GM12872 (cell line): ENCODE measurements around the gene NOC3L.

Source experiments
- TF ChIP-seq, protein P1 (sequence below): IDR thresholded peaks from 3 replicates; pipeline ENCODE4 v1.5.1; 2011; ENCODE audit warnings: low read depth, mild to moderate bottlenecking, low read length, moderate library complexity; ENCODE audit not compliant: insufficient read depth

Gene NOC3L, protein sequence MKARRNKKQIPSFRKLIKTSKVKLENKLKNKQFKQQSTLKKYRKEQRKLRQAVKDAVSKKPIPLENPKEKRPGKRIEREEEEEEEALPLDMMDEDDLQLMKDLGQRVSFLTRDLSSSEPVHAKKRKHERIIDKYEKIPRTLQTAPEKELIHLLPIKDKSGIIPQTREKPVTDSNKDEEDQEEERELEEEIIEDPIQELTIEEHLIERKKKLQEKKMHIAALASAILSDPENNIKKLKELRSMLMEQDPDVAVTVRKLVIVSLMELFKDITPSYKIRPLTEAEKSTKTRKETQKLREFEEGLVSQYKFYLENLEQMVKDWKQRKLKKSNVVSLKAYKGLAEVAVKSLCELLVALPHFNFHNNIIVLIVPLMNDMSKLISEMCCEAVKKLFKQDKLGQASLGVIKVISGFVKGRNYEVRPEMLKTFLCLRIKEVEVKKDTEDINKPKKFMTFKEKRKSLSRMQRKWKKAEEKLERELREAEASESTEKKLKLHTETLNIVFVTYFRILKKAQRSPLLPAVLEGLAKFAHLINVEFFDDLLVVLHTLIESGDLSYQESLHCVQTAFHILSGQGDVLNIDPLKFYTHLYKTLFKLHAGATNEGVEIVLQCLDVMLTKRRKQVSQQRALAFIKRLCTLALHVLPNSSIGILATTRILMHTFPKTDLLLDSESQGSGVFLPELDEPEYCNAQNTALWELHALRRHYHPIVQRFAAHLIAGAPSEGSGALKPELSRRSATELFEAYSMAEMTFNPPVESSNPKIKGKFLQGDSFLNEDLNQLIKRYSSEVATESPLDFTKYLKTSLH

DNA sequence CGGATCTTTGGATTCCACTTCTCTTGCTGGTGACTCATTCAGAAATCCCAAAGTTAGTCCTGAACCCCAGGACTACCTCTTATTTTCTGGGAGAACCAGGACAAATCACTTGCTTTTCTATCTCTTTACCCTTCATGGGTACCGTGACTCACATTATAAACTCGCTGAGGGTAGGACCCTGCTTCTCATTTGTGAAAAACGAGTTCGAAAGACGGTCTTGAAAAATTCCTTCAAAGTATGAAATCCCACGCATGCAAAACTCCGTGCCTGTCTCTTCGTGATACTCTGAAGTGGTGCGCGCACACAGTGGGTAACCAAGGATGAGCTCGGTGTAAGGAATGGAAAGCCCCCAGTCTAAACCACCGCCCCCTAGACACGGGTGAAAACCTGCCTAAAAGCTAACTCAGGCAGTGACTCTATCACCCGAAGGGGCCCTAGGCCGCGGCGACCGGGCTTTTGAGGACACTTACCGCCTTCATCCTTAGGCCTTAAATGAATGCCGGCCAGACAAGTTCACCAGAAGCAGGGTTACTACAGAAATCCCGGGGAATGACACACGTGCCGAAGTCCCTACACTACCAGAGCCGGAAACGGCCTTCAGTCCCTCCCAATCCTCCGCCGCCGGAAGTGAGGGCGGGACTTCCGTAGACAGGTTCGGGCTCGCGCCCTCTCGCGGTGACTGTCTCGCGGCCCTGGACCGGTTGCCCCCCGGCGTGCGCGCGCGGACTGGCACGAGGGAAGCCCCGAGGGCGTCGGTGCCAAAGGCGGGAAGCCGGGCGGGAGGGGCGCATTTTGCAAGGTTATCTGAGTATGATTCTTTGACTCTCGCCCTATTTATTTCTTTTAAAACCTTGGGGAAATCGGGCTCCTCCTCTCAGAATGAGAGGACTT is at the start of gene NOC3L:
TSS of gene NOC3L (minus strand) at position 580 of the 891 bp plus-strand sequence. CDS start at position 479, 101 bp downstream.
- TF ChIP-seq, protein P1, sequence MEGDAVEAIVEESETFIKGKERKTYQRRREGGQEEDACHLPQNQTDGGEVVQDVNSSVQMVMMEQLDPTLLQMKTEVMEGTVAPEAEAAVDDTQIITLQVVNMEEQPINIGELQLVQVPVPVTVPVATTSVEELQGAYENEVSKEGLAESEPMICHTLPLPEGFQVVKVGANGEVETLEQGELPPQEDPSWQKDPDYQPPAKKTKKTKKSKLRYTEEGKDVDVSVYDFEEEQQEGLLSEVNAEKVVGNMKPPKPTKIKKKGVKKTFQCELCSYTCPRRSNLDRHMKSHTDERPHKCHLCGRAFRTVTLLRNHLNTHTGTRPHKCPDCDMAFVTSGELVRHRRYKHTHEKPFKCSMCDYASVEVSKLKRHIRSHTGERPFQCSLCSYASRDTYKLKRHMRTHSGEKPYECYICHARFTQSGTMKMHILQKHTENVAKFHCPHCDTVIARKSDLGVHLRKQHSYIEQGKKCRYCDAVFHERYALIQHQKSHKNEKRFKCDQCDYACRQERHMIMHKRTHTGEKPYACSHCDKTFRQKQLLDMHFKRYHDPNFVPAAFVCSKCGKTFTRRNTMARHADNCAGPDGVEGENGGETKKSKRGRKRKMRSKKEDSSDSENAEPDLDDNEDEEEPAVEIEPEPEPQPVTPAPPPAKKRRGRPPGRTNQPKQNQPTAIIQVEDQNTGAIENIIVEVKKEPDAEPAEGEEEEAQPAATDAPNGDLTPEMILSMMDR = peak; percentile 79

DNA sequence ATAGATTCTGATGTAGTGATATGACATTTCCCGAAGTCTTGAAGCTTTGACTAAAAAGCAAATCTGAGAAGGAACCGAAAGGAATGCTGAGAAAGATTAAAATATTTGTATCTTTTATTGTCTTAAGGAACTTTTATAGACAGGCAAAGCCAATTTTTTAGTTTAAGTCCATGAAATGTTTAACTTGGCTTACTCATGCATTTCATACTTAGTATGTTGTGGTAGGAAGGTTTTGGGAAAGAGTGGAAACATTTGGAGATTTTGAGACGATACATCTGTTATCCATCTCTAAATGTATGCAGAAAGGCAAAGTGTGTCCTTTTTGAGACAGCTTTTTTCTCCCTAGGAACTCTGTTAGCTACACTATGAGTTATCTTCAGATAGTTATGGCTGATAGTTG is 49.7 kb upstream of the NOC3L start:
- TF ChIP-seq, protein P1 = no peak

DNA sequence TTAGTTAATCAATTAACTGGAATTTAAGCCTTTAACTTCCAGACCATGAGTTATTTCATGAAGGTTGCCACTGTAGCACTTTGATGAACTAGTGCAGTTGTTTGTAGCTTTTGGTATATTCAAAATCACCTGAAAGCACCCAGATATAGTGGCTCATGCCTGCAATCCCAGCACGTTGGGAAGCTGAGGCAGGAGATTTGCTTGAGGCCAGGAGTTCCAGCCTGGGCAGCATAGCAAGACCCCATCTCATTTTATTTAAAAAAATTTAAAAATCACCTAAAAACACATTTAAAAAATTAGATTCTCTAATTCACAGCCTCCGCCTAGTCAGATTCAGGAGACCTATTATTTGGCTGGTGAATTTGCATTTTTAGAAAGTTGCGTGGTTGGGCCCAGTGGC is 48.6 kb upstream of the NOC3L start:
- TF ChIP-seq, protein P1 = no peak

DNA sequence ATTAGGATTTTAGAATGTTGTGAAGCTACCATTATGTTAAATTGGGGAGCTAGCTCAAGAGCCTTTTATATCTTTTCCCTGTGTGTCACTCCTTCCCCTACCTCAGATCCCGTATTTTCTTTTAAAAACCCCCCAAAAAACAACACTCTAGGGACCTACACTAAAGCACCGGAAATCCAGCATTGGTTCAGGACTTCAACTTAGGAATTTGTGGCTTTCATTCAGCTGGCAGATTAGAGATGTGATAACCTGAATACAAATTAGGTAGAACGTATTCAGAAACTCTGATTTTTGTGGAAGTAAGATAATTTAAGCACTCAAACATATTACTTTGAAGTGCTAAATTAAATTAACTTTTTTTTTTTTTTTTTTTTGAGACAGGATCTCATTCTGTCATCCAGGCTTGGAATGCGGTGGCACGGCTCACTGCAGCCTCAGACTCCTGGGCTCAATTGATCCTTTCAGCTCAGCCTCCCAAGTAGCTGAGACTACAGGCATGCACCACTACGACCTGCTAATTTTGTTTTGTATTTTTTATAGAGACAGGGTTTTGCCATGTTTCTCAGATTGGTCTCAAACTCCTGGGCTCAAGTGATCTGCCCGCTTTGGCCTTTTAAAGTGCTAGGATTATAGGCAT is 46.4 kb upstream of the NOC3L start:
- TF ChIP-seq, protein P1 = no peak

DNA sequence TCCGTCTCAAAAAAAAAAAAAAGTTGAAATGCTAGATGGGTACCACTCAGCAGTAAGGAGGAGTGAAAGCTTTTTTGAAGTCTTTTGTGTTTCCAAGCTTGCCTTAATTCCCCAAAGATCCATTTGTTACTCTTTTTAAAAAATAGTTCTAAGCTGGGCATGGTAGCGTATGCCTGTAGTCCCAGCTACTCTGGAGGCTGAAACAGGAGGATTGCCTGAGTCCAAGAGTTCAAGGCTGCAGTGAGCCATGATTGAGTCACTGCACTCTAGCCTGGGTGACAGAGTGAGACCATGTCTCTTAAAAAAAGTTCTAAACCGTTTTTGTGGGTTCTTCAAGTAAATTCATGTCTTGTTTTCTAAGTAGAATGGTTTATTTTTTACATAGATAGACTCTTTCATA is 44.9 kb upstream of the NOC3L start:
- TF ChIP-seq, protein P1 = no peak

DNA sequence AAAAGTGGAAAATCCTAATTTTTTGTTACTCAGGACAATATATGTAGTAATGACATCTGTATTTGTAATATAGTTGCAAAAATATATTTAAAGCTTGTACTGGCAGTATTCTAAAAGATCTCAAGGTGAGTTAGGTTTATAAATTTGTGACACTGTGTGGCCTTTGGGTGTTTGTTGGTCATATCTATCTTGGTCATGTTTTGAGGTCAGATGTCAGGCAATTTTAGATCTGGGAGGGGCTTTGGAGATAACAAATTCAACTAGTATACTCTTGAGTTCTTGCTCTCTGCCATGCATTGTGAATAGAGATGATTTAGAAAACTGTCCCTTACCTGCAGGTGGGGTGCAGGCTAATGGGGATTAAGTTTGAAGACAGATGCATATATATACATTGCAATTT is 42.7 kb upstream of the NOC3L start:
- TF ChIP-seq, protein P1 = no peak
